ENCODE measurements around the gene NDUFS5.

Gene NDUFS5

DNA sequence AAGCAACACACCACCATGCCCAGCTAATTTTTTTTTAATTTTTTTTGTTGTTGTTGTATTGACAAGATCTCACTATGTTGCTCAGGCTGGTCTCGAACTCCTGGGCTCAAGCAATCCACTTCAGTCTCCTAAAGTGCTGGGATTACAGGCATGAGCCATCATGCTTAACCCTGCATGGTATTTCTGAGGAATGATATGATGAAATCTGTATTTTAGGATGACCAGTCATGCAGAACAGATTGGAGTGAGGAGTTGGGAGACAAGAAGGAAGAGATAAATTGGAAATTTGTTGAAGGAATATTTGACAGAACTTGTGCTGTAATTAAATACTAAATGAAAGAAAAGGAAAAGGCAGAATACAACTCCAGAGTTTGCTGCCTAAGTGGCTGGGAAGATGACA is 4.7 kb upstream of the NDUFS5 start:
- Histone ChIP-seq H3K9me3 (no peaks in the 10 kb centered on the region), H3K4me3 (no peak overlapping the region), H3K27me3 (no peaks in the 10 kb centered on the region), H3K36me3 (no peaks in the 10 kb centered on the region), H3K4me1 (peaks cover 0 to 7% (median 5%) of the 10 kb centered on the region in 4 donors), H3K27ac (no peak overlapping the region)
- TF ChIP-seq, protein P1, sequence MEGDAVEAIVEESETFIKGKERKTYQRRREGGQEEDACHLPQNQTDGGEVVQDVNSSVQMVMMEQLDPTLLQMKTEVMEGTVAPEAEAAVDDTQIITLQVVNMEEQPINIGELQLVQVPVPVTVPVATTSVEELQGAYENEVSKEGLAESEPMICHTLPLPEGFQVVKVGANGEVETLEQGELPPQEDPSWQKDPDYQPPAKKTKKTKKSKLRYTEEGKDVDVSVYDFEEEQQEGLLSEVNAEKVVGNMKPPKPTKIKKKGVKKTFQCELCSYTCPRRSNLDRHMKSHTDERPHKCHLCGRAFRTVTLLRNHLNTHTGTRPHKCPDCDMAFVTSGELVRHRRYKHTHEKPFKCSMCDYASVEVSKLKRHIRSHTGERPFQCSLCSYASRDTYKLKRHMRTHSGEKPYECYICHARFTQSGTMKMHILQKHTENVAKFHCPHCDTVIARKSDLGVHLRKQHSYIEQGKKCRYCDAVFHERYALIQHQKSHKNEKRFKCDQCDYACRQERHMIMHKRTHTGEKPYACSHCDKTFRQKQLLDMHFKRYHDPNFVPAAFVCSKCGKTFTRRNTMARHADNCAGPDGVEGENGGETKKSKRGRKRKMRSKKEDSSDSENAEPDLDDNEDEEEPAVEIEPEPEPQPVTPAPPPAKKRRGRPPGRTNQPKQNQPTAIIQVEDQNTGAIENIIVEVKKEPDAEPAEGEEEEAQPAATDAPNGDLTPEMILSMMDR (IDR thresholded peaks at IDR 0.05) = no peak
- intact Hi-C loops (cut with DNase I; ENCODE audit: low total_unique reads) = no loop called here
- no peak for DNase-seq

DNA sequence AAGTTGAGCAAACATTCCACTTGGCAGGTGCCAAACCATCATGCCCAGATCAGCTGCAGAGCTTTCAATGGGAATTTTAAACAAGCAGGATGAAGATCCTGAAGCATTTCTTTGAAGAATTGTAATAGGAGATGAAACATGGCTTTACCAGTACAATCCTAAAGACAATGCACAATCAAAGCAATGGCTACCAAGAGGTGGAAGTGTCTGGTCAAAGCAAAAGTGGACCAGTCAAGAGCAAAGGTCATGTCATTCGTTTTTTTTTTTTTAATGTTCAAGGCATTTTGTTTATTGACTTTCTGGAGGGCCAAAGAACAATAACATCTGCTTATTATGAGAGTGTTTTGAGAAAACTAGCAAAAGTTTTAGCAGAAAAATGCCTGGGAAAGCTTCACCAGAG is 3.0 kb upstream of the NDUFS5 start:
- no peaks in the 10 kb centered on the region for H3K36me3 ChIP-seq
- H3K27me3 ChIP-seq = no peaks in the 10 kb centered on the region
- DNase-seq = no peak
- peaks cover 0 to 14% (median 8%) of the 10 kb centered on the region in 4 donors for H3K4me1 ChIP-seq
- no peaks in the 10 kb centered on the region for H3K9me3 ChIP-seq
- H3K4me3 ChIP-seq = no peak overlapping the region
- intact Hi-C loops (cut with DNase I; ENCODE audit: low total_unique reads) = no loop called here
- H3K27ac ChIP-seq = no peak overlapping the region
- TF ChIP-seq, protein P1 (IDR thresholded peaks at IDR 0.05) = no peak

DNA sequence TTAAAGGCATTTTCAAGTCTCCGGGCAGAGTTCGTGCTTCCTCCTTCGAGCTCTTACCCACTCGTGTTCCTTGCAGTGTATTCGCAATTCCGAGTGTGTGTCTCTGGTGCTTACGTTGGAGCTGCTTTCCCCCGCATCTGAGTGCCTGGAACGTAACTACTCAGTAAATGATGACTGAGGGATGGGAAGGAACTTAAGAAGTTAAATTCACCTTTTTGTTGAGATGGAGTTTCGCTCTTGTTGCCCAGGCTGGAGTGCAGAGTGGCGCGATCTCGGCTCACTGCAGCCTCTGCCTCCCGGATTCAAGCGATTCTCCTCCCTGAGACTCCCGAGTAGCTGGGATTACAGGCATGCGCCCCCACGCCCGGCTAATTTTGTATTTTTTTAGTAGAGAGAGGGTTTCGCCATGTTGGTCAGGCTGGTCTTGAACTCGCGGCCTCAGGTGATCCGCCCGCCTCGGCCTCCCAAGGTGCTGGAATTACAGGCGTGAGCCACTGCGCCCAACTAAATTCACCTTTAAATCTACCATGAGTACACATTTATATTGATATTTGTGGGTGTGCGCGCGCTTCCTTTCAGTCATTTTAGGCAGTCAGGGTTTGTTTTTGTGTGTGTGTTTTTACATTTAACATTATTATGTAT is 837 bp downstream of the NDUFS5 start:
- Histone ChIP-seq H3K36me3 (peaks cover 25 to 36% (median 34%) of the 10 kb centered on the region in 3 donors), H3K27me3 (no peaks in the 10 kb centered on the region), H3K4me1 (peaks cover 0 to 17% (median 8%) of the 10 kb centered on the region in 4 donors), H3K9me3 (no peaks in the 10 kb centered on the region), H3K27ac (peak overlapping the region; percentile 92 to 96), H3K4me3 (peak overlapping the region; percentile 64 to 75)
- TF ChIP-seq, protein P1 (IDR thresholded peaks at IDR 0.05) = no peak
- DNase-seq = no peak
- intact Hi-C loops (cut with DNase I; ENCODE audit: low total_unique reads) = no loop called here

DNA sequence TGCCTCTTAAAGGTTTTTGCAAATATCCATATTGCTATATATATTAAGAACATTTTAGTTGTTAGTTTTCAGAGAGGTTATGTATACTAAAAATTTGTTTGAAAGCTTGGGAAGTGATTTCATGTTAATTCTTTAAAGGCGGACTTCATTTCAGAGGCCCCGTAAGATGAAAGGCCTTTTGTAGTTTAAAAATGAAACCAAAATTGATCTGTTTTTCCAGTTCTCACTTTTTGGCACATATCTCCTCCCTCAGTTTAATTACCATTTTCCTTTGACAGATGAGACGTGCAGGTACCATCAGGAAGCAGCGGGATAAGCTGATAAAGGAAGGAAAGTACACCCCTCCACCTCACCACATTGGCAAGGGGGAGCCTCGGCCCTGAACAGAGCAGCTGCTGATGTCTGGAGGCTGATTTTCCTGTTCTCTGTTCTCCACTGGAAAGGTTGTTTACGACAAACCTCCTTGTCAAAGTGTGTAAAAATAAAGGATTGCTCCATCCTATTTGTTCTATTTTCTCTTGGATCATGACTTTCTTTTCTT is 8.0 kb downstream of the NDUFS5 start:
- peaks cover 0 to 3% (median 0%) of the 10 kb centered on the region in 4 donors for H3K4me1 ChIP-seq
- no peak overlapping the region for H3K27ac ChIP-seq
- TF ChIP-seq, protein P1 (IDR thresholded peaks at IDR 0.05) = no peak
- H3K4me3 ChIP-seq = no peak overlapping the region
- no peaks in the 10 kb centered on the region for H3K27me3 ChIP-seq
- intact Hi-C loops (cut with DNase I; ENCODE audit: low total_unique reads) = no loop called here
- DNase-seq = peak in 1 of 2 donors; percentile 17
- H3K36me3 ChIP-seq = peaks cover 63 to 96% (median 89%) of the 10 kb centered on the region in 3 donors
- H3K9me3 ChIP-seq = no peaks in the 10 kb centered on the region

DNA sequence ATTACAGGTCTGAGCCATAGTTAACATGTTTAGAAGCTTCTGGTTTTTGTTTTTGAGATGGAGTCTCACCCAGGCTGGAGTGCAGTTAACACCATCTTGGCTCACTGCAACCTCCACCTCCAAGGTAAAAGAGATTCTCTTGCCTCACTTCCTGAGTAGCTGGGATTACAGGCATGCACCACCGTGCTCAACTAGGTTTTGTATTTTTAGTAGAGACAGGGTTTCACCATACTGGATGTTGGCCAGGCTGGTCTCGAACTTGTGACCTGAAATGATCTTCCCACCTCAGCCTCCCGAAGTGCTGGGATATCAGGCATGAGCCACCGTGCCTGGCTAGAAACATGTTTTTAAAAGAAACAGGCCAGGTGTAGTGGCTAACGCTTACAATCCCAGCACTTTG is 10.5 kb downstream of the NDUFS5 start:
- peaks cover 0 to 3% (median 0%) of the 10 kb centered on the region in 4 donors for H3K4me1 ChIP-seq
- H3K36me3 ChIP-seq = peaks cover 49 to 85% (median 75%) of the 10 kb centered on the region in 3 donors
- H3K27ac ChIP-seq = no peak overlapping the region
- TF ChIP-seq, protein P1 (IDR thresholded peaks at IDR 0.05) = no peak
- intact Hi-C loops (cut with DNase I; ENCODE audit: low total_unique reads) = no loop called here
- peak in 1 of 2 donors; percentile 23 for DNase-seq
- H3K9me3 ChIP-seq = no peaks in the 10 kb centered on the region
- no peaks in the 10 kb centered on the region for H3K27me3 ChIP-seq
- H3K4me3 ChIP-seq = no peak overlapping the region
